Measurements from ENCODE around the gene EIF3A. TPM values are rescaled to one million over a fixed set of nuclear protein-coding genes. Genes with fewer than 3 reads are reported as not detected.
"Not testable (repeated sequence)": the region's sequence is repeated elsewhere in the genome, so short reads cannot be mapped to it uniquely, and the experiment has no call there.

EIF3A gene
- total RNA-seq, 1 experiment from 2014 or later: 82.6 TPM

DNA sequence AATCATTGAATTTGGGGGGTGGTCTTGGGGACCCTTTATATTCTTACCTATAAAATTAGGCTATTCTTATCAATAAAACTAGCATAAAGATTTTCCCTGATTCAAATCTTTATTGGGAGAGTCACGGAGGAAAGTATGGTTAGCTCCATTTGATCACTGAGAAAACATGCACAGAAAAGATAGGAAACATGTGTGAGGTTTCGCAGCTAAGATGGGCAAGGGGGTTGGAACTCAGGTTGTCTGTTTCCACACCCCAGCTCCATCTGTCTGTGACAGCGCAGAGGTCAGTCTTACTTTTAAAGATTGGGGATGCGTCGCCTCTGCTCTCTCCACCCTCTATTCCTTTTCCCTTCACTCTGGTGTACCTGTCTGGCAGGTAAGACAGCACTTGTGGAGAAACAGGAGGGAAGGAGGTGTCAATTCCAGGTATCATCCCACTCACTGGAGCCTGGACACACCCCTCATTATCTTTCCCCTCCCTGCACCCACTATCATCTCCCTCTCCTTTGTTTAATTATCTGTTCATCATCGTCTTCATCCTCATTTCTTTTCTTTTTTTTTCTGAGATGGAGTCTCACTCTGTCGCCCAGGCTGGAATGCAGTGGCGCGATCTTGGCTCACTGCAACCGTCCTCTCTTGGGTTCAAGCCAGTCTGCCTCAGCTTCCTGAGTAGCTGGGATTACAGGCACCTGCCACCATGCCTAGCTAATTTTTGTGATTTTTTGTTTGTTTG lies 20.9 kb upstream of the EIF3A start:
- no peak for DNase-seq (ENCODE audit: low read depth)

DNA sequence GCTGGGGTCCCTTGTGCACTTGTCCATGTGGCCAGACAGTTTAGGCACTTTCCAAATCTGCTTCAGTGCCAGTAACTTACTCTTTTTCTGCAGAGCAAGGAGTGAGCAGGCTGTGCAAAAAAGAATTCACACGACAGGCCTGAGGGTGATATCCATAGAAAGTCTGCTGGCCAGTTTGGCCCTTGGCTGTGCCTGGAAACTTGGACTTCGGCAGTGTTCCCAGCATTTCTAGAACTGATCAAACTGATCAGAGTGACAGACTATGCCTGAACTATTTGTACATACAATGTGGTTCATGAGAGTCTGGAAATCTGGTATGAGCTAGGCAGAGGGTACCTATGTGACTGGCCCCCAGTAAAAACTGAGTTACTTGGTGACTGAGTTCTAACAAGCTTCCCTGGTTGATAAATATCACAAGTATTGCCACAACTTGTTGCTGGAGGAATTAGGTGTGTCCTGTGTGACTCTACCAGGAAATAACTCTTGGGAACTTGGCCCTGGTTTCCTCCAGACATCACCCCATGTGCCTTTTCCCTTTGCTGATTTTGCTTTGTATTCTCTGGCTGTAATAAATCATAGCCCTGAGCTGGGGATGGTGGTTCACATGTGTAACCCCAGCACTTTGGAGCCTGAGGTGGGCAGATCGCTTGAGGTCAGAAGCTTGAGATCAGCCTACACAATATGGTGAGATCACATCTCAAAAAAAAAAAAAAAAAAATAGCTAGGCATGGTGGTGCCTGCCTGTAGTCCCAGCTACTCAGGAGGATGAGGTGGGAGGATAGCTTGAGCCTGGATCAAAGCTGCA lies 20.0 kb upstream of the EIF3A start:
- DNase-seq (ENCODE audit: low read depth): no peak

DNA sequence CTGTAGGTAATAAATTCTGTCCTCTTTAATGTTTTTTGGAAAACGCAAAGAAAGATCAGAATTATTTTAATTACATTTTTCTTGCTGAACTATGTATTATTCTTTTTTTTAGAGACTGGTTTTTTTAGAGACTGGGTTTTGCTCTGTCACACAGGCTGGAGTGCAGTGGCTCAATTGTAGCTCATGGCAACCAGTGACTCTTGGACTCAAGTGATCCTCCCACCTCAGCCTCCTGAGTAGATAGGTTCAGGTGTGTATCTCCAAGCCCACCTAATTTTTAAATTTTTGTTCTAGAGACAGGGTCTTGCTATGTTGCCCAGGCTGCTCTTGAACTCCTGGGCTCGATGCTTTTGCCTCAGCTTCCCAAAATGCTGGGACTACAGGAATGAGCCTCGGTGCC lies 18.0 kb upstream of the EIF3A start:
- no peak for DNase-seq (ENCODE audit: low read depth)

DNA sequence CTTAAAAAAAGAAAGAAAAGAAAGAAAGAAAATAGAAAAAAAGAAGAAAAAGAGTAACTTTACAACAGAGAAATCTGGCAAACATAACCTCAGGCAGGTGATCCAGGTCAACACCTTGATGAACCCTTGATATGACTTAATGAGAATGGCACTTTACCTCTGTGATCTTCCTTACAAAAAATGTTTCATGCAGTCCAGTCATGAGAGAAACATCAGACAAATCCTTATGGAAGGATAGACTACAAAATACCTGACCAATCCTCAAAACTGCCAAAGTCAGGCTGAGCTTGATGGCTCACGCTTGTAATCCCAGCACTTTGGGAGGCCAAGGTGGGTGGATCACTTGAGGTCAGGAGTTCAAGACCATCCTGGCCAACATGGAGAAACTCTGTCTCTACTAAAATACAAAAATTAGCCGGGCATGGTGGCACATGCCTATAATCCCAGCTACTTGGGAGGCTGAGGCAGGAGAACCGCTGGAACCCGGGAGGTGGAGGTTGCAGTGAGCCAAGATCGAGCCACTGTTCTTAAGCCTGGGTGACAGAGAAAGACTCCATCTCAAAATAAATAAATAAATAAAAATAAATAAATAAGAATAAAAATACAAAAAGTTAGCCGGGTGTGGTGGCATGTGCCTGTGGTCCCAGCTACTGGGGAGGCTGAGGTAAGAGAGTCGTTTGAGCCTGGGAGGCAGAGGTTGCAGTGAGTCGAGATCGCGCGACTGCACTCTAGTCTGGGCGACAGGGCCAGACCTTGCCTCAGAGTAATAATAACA lies 16.2 kb upstream of the EIF3A start:
- not testable (repeated sequence) for DNase-seq (ENCODE audit: low read depth)

DNA sequence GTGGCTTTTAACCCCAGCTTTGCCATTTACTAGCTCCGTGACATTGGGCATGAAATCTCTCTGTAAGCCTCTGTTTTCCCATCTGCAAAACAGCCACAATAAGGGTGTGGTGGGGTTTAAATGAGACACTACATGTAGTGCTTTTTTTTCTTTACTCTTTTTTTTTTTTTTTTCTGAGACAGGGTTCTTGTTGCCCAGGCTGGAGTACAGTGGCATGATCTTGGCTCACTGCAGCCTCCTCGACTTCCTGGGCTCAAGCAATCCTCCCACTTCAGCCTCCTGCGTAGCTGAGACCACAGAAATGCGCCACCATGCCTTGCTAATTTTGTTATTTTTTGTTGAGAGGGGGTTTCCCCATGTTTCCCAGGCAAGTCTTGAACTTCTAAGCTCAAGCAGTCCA lies 15.0 kb upstream of the EIF3A start:
- no peak for DNase-seq (ENCODE audit: low read depth)

DNA sequence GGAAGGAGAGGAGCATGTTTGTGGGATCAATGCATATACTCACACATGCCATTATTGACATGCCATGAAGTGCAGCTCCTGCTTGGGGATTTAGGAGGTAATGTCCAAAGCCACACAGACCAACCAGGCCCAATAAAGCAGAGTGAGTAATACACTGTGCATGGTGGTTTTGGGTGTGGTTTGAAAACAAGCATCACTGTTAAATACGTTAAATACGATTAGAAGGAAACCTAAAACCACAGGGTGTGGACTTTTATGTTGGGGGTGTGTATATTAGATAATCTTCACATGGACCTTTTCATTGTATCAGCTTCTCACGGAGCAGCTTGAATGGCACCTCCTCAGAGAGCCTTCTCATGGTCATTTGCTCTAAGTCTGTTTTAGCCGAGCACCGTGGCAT lies 10.4 kb upstream of the EIF3A start:
- peak; percentile 81 for DNase-seq (ENCODE audit: low read depth)

DNA sequence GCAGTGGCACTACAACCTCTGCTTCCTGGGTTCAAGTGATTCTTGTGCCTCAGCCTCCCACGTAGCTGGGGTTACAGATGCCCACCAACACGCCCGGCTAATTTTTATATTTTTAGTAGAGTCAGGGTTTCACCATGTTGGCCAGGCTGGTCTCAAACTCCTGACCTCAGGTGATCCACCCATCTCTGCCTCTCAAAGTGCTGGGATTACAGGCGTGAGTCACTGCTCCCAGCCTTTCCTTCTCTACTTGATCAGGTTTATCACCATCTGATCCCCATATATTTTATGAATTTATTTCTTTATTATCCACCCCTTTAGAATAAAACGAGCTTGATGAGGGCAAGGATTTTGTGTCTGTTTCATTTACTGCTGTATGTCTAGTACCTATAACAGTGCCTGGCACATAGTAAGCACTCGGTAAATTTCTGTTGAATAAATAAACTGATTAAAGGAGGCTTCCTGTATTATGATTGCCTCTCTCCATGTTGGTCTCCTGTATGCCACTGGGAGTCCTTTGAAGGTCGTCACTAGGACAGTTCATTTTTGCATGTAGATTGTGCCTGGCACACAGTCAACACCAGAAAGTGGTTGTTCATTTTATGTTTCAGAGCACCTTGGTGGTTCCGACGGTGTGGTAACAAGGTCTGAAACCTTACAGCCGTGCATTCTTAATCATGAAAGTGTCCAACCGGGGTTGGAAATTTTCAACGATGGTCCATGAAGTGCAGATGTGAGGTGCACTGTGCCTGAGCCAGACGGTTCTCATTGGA lies 9.6 kb upstream of the EIF3A start:
- DNase-seq (ENCODE audit: low read depth): peak; percentile 5

DNA sequence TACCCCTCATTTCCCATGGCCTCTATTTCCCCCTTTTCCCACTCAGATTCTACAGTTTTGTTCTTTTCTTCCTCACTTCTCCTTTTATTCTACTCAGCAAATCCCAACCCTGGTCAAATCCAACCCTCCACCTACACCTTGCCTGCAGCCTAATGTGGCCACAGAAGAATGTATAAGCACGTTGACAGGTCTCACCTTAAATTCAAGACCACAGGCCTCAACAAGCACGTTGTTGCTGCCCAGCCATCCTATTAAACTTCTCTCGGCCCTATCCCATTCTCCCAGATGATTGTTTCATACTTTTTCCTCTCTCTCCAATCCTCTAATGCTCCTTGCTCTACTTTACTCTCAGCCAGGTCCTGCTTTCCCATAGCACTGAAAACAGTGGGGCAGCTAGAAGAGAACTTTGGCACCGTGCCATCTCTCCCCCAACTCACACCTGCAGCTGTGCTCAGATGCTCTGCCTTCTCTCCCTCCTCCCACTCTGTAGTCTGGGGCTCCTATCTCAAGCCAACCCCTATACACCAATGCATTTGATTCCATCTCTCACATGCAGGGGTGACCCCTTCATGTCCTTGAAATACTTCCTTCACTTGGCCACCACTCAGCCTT lies 6.8 kb upstream of the EIF3A start:
- DNase-seq (ENCODE audit: low read depth): no peak

DNA sequence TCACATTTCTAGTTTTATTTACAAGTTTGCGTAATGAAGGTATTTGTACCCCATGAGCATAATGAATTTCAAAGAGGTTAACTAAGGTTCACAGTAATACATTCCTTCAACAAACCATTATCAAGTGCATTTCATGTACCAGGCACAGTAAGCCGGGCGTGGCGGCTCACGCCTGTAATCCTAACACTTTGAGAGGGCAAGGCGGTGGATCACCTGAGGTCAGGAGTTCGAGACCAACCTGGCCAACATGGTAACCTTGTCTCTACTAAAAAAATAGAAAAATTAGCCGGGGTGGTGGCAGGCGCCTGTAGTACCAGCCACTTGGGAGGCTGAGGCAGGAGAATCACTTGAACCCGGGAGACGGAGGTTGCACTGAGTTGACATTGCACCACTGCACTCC lies 4.3 kb upstream of the EIF3A start:
- DNase-seq (ENCODE audit: low read depth): no peak

DNA sequence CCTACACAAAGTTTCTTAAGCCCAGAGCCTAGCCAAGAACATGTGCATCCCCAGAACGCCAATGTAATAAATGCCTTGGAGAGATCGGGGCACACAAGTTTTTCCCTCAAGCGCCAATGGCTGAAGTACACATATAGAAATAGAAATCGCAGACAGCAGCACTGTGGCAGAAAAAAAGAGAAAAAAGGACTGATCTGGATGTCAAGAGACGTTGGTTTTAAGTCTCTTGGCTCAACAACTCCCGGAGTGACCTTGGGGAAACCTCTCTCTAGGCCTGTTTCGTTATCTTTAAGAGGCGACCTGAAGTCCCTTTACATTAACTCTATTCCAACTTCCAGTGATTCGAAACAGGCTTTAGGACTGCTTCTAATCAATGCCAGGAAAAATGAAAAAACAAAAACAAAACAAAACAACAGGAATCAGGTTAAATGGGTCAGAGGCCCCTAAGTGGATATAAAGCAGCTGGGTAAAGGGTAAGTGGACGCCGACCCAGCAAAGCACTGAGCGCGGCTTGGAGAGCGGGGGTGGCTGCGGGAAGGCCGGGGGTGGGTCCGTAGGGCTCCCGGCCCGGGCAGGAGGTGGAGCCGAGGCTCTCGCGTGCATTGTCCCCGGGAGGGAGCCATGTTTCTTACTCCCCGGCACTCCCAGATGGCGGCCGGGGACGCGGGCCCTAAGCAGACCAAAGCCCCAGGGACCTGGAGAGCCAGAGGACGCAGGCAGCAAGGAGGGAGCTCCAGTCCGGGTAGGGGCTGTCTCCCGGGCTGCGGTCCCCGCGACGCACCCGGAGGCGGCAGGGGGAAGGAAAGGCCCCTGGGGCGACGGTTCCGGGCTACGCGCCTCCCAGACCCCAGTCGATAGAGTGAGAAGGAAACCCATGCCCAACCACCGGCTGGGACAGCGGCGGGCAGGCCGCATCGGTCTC lies 757 bp downstream of the EIF3A start:
- peak; percentile 75 for DNase-seq (ENCODE audit: low read depth)

DNA sequence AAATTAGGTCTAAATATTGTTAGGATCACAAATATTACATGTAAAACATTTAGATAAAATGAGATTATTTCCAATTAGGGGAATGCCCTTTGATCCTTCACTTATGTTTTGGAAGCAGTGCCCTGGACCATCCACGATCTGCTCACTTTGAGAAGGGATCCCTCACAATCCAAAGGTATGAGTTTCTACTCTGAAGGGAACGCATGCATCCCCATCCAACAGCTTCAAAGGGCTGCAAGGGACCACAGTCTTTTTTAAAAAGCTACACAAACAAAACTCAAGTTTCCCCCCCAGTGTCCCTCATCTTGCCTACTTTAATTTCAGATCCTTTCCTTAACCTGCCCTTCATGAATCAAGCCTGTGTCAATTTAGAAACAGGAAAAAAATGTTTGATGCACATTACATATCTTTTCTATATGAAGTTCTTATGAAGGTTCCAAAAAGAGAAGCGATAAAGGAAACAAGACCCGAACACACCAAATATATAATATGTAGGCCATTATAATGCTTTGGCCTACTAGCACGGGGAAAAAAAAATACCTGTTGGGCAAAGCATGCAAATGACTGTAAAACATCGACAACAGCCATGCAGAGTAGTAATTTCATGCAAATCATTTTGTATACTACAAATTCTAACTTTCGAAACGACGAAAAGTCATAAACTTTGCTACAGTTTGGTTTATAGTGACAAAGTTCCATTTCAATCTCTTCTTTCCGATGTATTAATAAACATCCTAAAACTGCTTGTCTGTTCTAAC lies 2.0 kb downstream of the EIF3A start:
- DNase-seq (ENCODE audit: low read depth): no peak

DNA sequence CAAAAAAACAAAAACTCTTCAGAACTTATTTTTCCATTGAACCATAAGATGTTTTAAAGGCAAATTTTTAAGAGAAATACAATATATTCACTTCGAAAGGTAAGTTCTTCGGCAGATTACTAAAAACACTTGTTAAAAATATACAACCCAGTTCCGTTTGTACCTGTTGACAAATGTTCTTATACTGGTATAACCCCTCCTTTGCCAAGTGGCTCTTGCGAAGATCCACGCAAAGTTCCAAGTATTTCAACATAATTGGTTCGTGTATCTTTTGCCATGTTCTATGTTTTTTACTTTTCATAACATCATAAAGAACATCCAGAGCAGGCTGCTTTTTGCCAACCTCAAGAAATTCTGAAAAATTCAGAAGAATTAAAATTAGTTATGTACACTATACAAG lies 7.0 kb downstream of the EIF3A start:
- DNase-seq (ENCODE audit: low read depth): no peak

DNA sequence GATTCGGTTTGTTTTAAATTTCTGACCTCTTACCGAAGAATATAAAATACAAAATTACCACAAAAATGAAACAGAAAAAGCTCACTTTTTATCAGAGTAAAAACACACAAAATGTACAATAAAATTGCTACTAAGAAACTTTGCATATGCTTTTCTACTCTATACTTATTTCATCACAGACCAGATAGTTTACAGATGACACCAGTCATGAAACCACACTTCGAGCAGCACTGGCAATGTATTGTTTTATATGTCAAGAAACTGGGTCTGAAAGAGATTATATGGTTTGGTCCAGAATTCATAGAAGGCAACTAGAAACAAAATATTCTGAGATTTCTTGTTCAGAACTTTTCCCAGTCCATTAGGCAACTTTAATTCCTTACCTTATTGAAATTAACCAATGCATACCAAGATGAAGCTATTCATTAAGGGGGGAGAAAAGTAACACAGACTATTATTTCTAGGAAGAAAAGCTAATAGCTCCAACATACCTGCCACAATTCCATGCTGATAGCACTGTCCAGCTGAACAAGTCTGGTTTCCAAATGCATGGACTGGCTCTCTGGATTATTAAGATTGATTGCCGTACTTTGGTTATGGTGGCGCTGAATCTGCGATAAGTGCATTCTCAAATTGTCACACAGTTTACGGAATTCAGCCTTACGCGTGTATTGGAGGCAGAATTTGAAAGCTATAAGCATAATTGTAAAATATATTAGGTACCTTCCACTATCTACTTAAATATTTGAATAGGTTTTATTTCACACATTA lies 10.0 kb downstream of the EIF3A start:
- DNase-seq (ENCODE audit: low read depth): no peak

DNA sequence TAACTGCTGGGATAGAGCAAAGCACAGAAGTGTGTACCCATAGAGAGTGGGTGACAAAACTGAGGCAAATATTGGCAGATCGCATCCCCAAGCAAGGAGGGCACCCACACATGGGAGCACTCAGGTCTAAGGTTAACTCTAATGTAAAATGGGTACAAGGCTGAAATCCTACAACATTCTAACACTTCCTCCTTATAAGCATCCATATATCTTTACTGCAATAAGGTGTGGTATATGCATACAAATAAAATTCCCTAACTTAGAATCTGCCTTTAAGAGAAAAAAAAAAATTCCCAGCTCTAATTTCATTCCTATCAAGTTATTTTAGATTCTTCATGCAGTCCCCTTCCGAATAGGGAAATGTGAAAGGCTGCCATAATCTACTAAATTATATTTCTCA lies 18.7 kb downstream of the EIF3A start:
- DNase-seq (ENCODE audit: low read depth): no peak

DNA sequence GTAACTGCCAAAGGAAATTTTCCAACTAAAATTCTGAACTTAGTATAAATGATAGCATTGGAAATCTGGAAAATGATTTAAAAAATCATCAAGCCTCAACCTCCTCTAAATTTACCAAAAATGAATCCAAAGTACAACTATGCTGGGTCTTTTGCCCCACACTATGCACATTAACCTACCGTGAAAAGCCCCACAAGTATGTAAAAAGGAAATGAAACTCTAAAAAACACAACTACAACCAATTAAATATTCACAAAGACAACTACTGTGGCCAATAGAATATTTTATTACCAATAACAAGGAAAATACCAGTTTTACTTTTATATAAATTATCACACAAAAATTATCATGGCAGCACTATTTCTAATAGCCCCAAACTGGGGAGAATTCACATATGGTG lies 19.3 kb downstream of the EIF3A start:
- no peak for DNase-seq (ENCODE audit: low read depth)

DNA sequence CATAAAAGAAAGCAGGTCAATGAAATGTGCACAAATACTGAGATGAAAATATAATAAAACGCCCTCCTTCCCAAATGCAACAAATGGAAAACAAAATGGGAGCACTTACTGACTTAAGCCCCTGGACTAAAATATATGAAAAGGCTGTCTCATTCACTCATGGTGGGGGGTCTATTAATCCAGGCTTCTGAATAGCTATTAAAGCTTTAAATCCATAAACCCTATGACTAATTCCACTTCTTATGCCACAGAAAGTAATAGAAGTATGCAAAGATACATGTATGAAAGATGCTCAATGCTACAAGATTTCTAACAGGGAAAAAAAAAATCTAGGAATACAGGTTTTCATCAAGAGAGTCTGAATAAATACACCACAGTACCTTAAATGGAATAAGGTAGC lies 20.5 kb downstream of the EIF3A start:
- no peak for DNase-seq (ENCODE audit: low read depth)

DNA sequence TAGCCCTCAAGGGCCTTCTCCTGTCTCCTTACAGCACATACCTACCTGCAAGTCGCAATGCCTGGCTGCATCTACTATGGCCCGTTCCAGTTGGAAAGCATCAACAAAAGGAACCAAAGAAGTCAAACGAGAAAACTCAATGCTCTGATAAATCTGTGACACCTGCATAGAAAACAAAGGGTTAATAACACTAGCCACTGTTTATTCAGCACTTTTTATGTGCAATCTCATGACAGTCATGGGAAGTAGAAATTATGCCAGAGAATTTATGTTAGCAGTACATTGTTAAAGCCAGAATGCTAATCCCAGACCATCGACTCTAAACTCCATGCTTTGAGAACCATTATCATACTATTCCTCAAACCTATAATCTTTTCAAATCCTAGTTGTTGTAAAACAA lies 21.1 kb downstream of the EIF3A start:
- no peak for DNase-seq (ENCODE audit: low read depth)

DNA sequence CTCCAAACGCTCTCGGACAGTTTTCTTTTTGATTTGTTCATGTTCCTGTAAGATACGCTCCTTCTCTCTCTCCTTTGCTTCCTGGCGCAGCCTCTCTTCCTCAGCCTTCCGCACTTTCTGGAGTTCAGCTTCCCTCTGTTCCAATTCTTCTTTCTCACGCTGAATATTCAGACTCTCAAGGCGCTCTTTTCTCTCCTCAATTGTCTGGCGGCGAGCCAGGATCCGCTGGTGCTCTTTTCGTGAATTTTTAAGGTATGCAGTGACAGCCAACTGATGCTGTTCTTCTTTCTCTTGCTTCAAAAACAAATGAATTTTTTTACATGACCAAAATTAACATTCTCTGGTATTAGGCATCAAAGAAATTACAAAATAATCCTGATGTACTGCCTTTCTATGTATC lies 22.6 kb downstream of the EIF3A start:
- DNase-seq (ENCODE audit: low read depth): no peak

DNA sequence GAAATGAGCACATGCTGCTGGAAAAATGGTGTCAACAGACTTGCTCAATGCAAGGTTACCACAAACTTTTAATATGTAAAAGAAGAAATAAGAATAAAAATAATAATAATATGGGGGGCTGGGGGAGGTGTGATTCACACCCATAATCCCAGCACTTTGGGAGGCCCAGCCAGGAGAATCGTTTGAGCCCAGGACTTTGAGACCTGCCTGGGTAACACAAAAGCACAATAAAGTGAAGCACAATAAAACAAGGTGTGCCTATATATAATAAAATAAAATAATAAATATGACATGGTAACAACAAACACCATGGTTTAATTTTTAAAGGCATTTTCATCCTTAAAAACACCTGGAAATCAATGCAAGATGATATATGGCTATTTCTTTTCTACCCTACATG lies 25.1 kb downstream of the EIF3A start:
- no peak for DNase-seq (ENCODE audit: low read depth)

Measured in Daoy (cell line).